T-cell (primary cell): ENCODE measurements around the gene SLC26A8. TPM values are rescaled to one million over a fixed set of nuclear protein-coding genes. Genes with fewer than 3 reads are reported as not detected.
A peak's percentile ranks its signal among the peaks of the same experiment; 100 is the strongest.
"Not testable (repeated sequence)": the region's sequence is repeated elsewhere in the genome, so short reads cannot be mapped to it uniquely, and the experiment has no call there.

ENCODE experiments used
- ATAC-seq, 4 experiments: fragments of 200-7000 bp in 3 of 4; fragments of 150-1000 bp in 1 of 4; cut with Tn5 transposase; replicated peaks in 1 of 4; 1 replicate in 3 of 4; 2 replicates in 1 of 4; pipeline ENCODE4 v1.10.0; 2021; ENCODE audit warnings: moderate library complexity in 3 of 4, mild to moderate bottlenecking in 2 of 4, moderate number of reproducible peaks in 1 of 4
- CTCF ChIA-PET, 2 donors: fragments of 300-600 bp; sonication (Branson Sonifier 250); formaldehyde crosslinking; loops; one replicate each; lab custom pipeline; 2022; ENCODE audit warnings: antibody characterized with exemption in 2 of 2; lab: Charles Lee
- POLR2A ChIA-PET, 2 donors: fragments of 300-600 bp; sonication (Branson Sonifier 250); formaldehyde crosslinking; loops; one replicate each; lab custom pipeline; 2022; ENCODE audit warnings: antibody characterized with exemption in 2 of 2; lab: Charles Lee
- DNase-seq, 35 experiments: peaks; one replicate each; pipeline versions ENCODE4 v3.0.0 to v3.0.0-alpha.2; 2013 to 2023
- H3K27ac ChIP-seq: one replicate; pipeline ENCODE4 v1.5.1; 2013; ENCODE audit warnings: low read length
- H3K27me3 ChIP-seq, 2 experiments: replicated peaks in 1 of 2; 1 replicate in 1 of 2; 2 replicates in 1 of 2; pipeline versions ENCODE4 v1.6.1 to v1.7.0; 2013; ENCODE audit warnings: low read length in 1 of 2, mixed read lengths in 1 of 2; ENCODE audit not compliant: control insufficient read depth in 2 of 2, insufficient read depth in 2 of 2; ENCODE audit errors: extremely low read depth in 1 of 2
- H3K36me3 ChIP-seq, 2 donors: 1 replicate in 1 of 2; 2 replicates in 1 of 2; pipeline versions ENCODE4 v1.6.1 to v1.7.0; 2013; ENCODE audit warnings: low read length in 1 of 2; ENCODE audit not compliant: control insufficient read depth in 2 of 2, insufficient read depth in 1 of 2; ENCODE audit errors: extremely low read depth in 1 of 2
- H3K4me1 ChIP-seq, 2 experiments: 1 replicate in 1 of 2; 2 replicates in 1 of 2; pipeline versions ENCODE4 v1.6.1 to v1.7.0; 2013; ENCODE audit warnings: low read length in 2 of 2, mixed read lengths in 1 of 2; ENCODE audit not compliant: insufficient read depth in 2 of 2, control insufficient read depth in 1 of 2; ENCODE audit errors: extremely low read depth in 1 of 2
- H3K4me3 ChIP-seq, 2 donors: 1 replicate in 1 of 2; 2 replicates in 1 of 2; pipeline versions ENCODE4 v1.5.1 to v1.7.0; 2013; ENCODE audit warnings: mild to moderate bottlenecking in 2 of 2, low read length in 1 of 2, moderate library complexity in 1 of 2; ENCODE audit not compliant: control insufficient read depth in 1 of 2; ENCODE audit errors: extremely low read depth in 1 of 2
- H3K9me3 ChIP-seq: 2 replicates; pipeline ENCODE4 v1.7.0; 2013
- H3K27ac Mint-ChIP-seq, 2 donors: one replicate each; pipeline ENCODE4 v1.8.0; 2020 to 2021; ENCODE audit warnings: mild to moderate bottlenecking in 2 of 2, mixed read lengths in 2 of 2
- H3K27me3 Mint-ChIP-seq, 2 donors: one replicate each; pipeline ENCODE4 v1.8.0; 2021 to 2022; ENCODE audit warnings: mixed read lengths in 2 of 2
- H3K36me3 Mint-ChIP-seq: one replicate; pipeline ENCODE4 v1.8.0; 2021; ENCODE audit warnings: mixed read lengths
- H3K4me1 Mint-ChIP-seq, 3 donors: one replicate each; pipeline ENCODE4 v1.8.0; 2020 to 2022; ENCODE audit warnings: mixed read lengths in 3 of 3, mild to moderate bottlenecking in 1 of 3
- H3K4me3 Mint-ChIP-seq, 3 donors: one replicate each; pipeline ENCODE4 v1.8.0; 2020 to 2022; ENCODE audit warnings: mild to moderate bottlenecking in 3 of 3, mixed read lengths in 3 of 3, moderate library complexity in 3 of 3
- H3K9me3 Mint-ChIP-seq, 3 donors: one replicate each; pipeline ENCODE4 v1.8.0; 2020 to 2022; ENCODE audit warnings: mixed read lengths in 3 of 3
- WGBS: methylation state at CpG from one replicate; pipeline ENCODE4 v1.1.5; 2013; ENCODE audit warnings: missing lambda C conversion rate; ENCODE audit not compliant: insufficient coverage; 5-methylcytosine and 5-hydroxymethylcytosine counted together
- total RNA-seq, 35 experiments: library from RNA in 6 of 35; stranded (reverse) in 6 of 35; fragments of 120-200 nt in 1 of 35; gene quantifications; one replicate each; pipeline versions ENCODE4 v1.2.1 to v1.2.4 and lab custom pipeline; 2013 to 2026

SLC26A8 gene
- total RNA-seq, 5 donors from 2014 or later (not counting 1 experiment from before 2014, with no cell fraction given) = not detected

DNA sequence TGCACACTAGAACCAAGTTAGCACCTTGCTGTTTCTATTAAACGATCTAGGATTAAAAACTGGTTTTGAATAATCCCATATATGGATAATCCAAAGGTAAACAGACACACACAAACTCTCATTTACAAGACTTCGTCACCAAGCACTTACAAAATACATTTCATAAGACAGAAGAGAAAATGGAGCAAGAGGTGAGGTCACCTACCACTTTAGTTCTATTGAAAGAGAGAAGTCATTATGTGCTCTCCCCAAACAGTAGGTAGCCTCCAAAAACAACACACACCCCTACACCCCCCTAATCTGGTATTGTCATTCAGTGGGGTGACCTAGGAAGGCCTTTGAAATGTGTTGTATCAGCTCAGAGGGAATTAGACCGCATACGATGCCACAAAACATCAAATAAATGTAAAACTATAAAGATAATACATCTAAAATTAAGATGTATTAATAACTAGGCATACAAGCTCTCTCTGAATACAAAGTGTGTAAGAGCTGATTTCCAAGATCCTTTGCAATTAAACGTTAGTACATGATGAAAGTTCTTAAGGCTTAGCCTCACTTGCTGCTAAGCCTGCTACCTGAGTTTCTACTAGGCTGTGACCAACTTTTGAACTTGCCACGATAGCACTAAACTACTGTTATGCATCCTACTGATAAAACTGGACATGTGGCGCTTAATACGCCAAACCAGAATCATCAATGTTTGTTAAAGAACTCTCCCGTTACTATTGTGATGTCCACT lies 105.2 kb downstream of the SLC26A8 start:
- Mint-ChIP-seq H3K9me3 (no peaks in the 10 kb centered on the region), H3K27ac (peak overlapping the region; percentile 85 to 88), H3K4me1 (peaks cover 37 to 51% (median 44%) of the 10 kb centered on the region in 3 donors), H3K27me3 (no peaks in the 10 kb centered on the region), H3K36me3 (peaks cover 10% of the 10 kb centered on the region), H3K4me3 (peak overlapping the region; percentile 89 to 97 (median 90))
- no peaks in the 10 kb centered on the region for H3K9me3 ChIP-seq
- 0% methylated on average over 1 of the region's 9 CpGs for WGBS
- H3K4me1 ChIP-seq = peaks cover 16 to 18% of the 10 kb centered on the region in 2 experiments
- ATAC-seq (peak; percentile 6 to 35 (median 22)), DNase-seq (peak in 1 of 35 experiments; percentile 29)
- peak overlapping the region; percentile 55 for H3K27ac ChIP-seq
- no peaks in the 10 kb centered on the region for H3K27me3 ChIP-seq
- ChIA-PET POLR2A (no interaction called here), CTCF (no interaction called here)
- peak overlapping the region; percentile 53 to 62 for H3K4me3 ChIP-seq
- H3K36me3 ChIP-seq = peaks cover 1 to 4% of the 10 kb centered on the region in 2 donors

DNA sequence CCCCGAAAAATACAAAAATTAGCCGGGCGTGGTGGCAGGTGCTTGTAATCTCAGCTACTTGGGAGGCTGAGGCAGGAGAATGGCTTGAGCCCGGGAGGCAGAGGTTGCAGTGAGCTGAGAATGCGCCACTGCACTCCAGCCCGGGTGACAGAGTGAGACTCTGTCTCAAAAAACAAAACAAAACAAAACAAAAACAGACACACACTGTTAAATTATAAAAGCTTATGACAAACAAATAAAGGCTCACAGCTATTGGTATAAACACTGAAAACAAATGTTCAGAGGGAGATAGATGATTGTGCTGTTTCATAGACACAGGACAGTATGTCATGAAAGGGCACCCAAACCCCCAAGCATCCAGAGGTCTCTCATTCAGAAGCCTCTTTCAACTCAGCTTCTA lies 107.5 kb downstream of the SLC26A8 start:
- not testable (repeated sequence) for H3K9me3 Mint-ChIP-seq, H3K36me3 ChIP-seq, ATAC-seq, H3K27me3 ChIP-seq, DNase-seq, H3K27me3 Mint-ChIP-seq, H3K4me3 ChIP-seq, H3K9me3 ChIP-seq, H3K4me3 Mint-ChIP-seq, H3K27ac ChIP-seq
- peaks cover 16% of the 10 kb centered on the region in 2 experiments for H3K4me1 ChIP-seq
- peak overlapping the region in 1 of 2 donors; percentile 72 for H3K27ac Mint-ChIP-seq
- peaks cover 25% of the 10 kb centered on the region for H3K36me3 Mint-ChIP-seq
- 86% methylated on average over 3 of the region's 6 CpGs for WGBS
- CTCF ChIA-PET = interaction anchor here in 1 of 2 donors (0.7 kb wide), 1 partner anchor 10 kb away, joined by 3 read pairs; no protein-coding TSS in a partner anchor
- POLR2A ChIA-PET = interaction anchor here in 1 of 2 donors (0.5 to 0.7 kb wide), 2 partner anchors 54 to 552 kb away, joined by 3 read pairs; no protein-coding TSS in a partner anchor
- H3K4me1 Mint-ChIP-seq = peaks cover 35 to 43% (median 42%) of the 10 kb centered on the region in 3 donors

DNA sequence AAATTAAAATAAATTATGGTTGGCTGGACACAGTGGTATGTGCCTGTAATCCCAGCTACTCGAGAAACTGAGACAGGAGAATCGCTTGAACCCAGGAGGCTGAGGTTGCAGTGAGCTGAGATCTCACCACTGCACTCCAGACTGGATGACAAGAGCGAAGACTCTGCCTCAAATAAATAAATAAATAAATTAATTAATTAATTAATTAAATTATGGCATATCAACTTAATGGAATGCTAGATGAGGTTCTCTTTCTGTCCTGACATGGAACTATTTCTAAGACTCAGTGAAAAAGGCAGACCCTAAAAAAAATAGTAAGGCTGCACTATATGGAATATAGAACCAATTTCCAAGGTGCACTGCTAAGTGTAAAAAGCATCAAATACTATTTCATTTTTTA lies 108.4 kb downstream of the SLC26A8 start:
- no peaks in the 10 kb centered on the region for H3K27me3 Mint-ChIP-seq

GRCh38 chr6:35914536-35914935 lies 109.9 kb downstream of the SLC26A8 start:
- no peak overlapping the region for H3K27ac ChIP-seq
- H3K4me1 Mint-ChIP-seq = peaks cover 26 to 36% (median 27%) of the 10 kb centered on the region in 3 donors
- ATAC-seq = no peak
- peaks cover 0 to 9% (median 2%) of the 10 kb centered on the region in 3 donors for H3K9me3 Mint-ChIP-seq
- no peak for DNase-seq
- H3K9me3 ChIP-seq = no peaks in the 10 kb centered on the region
- peaks cover 6 to 10% of the 10 kb centered on the region in 2 experiments for H3K4me1 ChIP-seq
- H3K27me3 ChIP-seq = no peaks in the 10 kb centered on the region
- CTCF ChIA-PET = no interaction called here
- POLR2A ChIA-PET = no interaction called here
- 97% methylated on average over 4 of the region's 6 CpGs for WGBS
- no peak overlapping the region for H3K4me3 ChIP-seq
- no peaks in the 10 kb centered on the region for H3K27me3 Mint-ChIP-seq
- H3K36me3 Mint-ChIP-seq = peaks cover 47% of the 10 kb centered on the region
- H3K4me3 Mint-ChIP-seq = no peak overlapping the region
- H3K27ac Mint-ChIP-seq = no peak overlapping the region
- H3K36me3 ChIP-seq = peaks cover 4 to 8% of the 10 kb centered on the region in 2 donors

More for the DNA sequence above, 108.4 kb downstream of the SLC26A8 start:
- Histone ChIP-seq H3K27ac (no peak overlapping the region), H3K9me3 (no peaks in the 10 kb centered on the region), H3K36me3 (peaks cover 2 to 4% of the 10 kb centered on the region in 2 donors), H3K4me1 (peaks cover 13 to 14% of the 10 kb centered on the region in 2 experiments), H3K4me3 (no peak overlapping the region), H3K27me3 (no peaks in the 10 kb centered on the region)
- no peak overlapping the region for H3K4me3 Mint-ChIP-seq
- no peak for ATAC-seq
- no peak for DNase-seq
- H3K4me1 Mint-ChIP-seq = peaks cover 31 to 38% (median 35%) of the 10 kb centered on the region in 3 donors
- ChIA-PET CTCF (no interaction called here), POLR2A (interaction anchor here (0.6 to 0.7 kb wide), 2 partner anchors 113 to 553 kb away, joined by 3 to 4 read pairs; no protein-coding TSS in a partner anchor)
- no peak overlapping the region for H3K27ac Mint-ChIP-seq
- H3K36me3 Mint-ChIP-seq = peaks cover 32% of the 10 kb centered on the region
- WGBS = no CpG with 5 or more reads among the region's 3 CpGs
- peaks cover 0 to 2% (median 0%) of the 10 kb centered on the region in 3 donors for H3K9me3 Mint-ChIP-seq

GRCh38 chr6:35911871-35912653 lies 112.4 kb downstream of the SLC26A8 start:
- POLR2A ChIA-PET = interaction anchor here in 1 of 2 donors (0.6 kb wide), 1 partner anchor 226 kb away, joined by 5 read pairs; no protein-coding TSS in a partner anchor
- Mint-ChIP-seq H3K36me3 (peaks cover 61% of the 10 kb centered on the region), H3K27ac (no peak overlapping the region), H3K9me3 (peaks cover 0 to 27% (median 8%) of the 10 kb centered on the region in 3 donors), H3K4me1 (peaks cover 8 to 20% (median 13%) of the 10 kb centered on the region in 3 donors), H3K4me3 (no peak overlapping the region), H3K27me3 (no peaks in the 10 kb centered on the region)
- Histone ChIP-seq H3K27me3 (no peaks in the 10 kb centered on the region), H3K4me3 (no peak overlapping the region), H3K9me3 (no peaks in the 10 kb centered on the region), H3K27ac (no peak overlapping the region), H3K36me3 (peaks cover 7 to 15% of the 10 kb centered on the region in 2 donors), H3K4me1 (no peaks in the 10 kb centered on the region)
- CTCF ChIA-PET = no interaction called here
- ATAC-seq (no peak), DNase-seq (no peak)
- 100% methylated on average over 2 of the region's 8 CpGs for WGBS

GRCh38 chr6:35909571-35909970 lies 114.9 kb downstream of the SLC26A8 start:
- H3K4me1 ChIP-seq, ATAC-seq, H3K4me3 Mint-ChIP-seq, CTCF ChIA-PET, H3K27me3 Mint-ChIP-seq, H3K27ac ChIP-seq, H3K9me3 ChIP-seq, POLR2A ChIA-PET, DNase-seq, H3K27ac Mint-ChIP-seq, H3K27me3 ChIP-seq: not testable (repeated sequence)
- Histone ChIP-seq H3K36me3 (peaks cover 3 to 15% of the 10 kb centered on the region in 2 donors), H3K4me3 (peak overlapping the region in 1 of 2 donors; percentile 6)
- WGBS = no CpG with 5 or more reads among the region's 2 CpGs
- H3K9me3 Mint-ChIP-seq = peaks cover 0 to 27% (median 8%) of the 10 kb centered on the region in 3 donors
- H3K4me1 Mint-ChIP-seq = peaks cover 14 to 27% (median 24%) of the 10 kb centered on the region in 3 donors
- peaks cover 68% of the 10 kb centered on the region for H3K36me3 Mint-ChIP-seq
